ENCODE data around the gene NOS1AP.

DNA sequence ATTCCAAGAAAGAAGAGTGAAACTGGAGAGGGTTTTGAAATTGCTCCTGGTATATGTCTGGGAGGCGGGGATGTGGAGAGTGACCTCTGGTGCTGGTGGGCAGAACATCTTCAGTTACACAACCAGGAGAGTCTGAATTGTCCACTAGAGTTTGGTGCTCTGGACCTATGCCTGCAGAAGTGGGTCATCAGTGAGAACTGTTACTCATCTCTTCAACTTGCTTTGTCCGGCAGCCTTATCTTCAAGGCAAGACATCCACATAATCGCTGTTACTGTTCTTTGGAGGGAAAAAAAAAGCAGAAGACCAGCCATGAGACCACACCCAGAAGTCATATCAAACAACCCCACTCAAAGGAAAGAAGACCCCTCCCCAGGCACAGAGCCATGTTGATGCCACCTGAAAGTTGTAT, 327.6 kb downstream of the NOS1AP start:
- TF ChIP-seq POLR2A (IDR thresholded peaks at IDR 0.05; ENCODE audit: low read depth, low read length): no peak
- TF ChIP-seq POLR2AphosphoS5 (IDR thresholded peaks at IDR 0.05; ENCODE audit: low read depth, low read length): no peak
